ENCODE measurements around the gene LSM14B.

DNA sequence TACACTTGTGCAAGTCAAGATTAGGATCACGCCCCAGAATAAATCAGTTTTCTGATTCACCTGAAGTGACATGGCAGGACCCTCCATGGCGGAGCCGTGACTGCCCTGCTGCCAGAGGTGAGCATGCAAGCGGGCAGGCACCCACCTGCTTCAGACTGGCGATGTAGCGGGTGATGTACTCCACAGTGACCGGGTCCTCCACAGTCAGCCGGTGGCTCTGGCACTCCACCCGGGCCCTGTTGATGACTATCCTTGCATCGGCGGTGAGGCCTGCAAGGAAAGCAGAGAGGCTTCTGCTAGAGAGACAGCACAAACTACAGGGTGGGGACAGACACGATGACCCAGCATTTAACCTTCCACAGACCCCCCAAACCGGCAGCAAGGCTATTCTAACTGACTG, 17.4 kb downstream of the LSM14B start:
- TF ChIP-seq, protein P1, sequence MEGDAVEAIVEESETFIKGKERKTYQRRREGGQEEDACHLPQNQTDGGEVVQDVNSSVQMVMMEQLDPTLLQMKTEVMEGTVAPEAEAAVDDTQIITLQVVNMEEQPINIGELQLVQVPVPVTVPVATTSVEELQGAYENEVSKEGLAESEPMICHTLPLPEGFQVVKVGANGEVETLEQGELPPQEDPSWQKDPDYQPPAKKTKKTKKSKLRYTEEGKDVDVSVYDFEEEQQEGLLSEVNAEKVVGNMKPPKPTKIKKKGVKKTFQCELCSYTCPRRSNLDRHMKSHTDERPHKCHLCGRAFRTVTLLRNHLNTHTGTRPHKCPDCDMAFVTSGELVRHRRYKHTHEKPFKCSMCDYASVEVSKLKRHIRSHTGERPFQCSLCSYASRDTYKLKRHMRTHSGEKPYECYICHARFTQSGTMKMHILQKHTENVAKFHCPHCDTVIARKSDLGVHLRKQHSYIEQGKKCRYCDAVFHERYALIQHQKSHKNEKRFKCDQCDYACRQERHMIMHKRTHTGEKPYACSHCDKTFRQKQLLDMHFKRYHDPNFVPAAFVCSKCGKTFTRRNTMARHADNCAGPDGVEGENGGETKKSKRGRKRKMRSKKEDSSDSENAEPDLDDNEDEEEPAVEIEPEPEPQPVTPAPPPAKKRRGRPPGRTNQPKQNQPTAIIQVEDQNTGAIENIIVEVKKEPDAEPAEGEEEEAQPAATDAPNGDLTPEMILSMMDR (IDR thresholded peaks at IDR 0.05) = no peak
- no peak for TF ChIP-seq POLR2AphosphoS5 (IDR thresholded peaks at IDR 0.05; ENCODE audit: insufficient read depth in 1 of 2, low read depth in 1 of 2)

Data from vagina (tissue), 2 donors.